ENCODE measurements around the gene UBE2H.
A peak's percentile ranks its signal among the peaks of the same experiment; 100 is the strongest.

Gene UBE2H

GRCh38 chr7:129940329-129940728 lies 12.4 kb downstream of the UBE2H start:
- no peak overlapping the region for H3K27ac ChIP-seq
- TF ChIP-seq CTCF (conservative IDR thresholded peaks at IDR 0.05) = no peak

GRCh38 chr7:129939881-129940280 lies 12.9 kb downstream of the UBE2H start:
- no peak overlapping the region for H3K27ac ChIP-seq
- no peak for TF ChIP-seq CTCF (conservative IDR thresholded peaks at IDR 0.05)

GRCh38 chr7:129933627-129934026 lies 19.1 kb downstream of the UBE2H start:
- TF ChIP-seq CTCF (conservative IDR thresholded peaks at IDR 0.05) = no peak

GRCh38 chr7:129926618-129927017 lies 26.1 kb downstream of the UBE2H start:
- no peak for TF ChIP-seq CTCF (conservative IDR thresholded peaks at IDR 0.05)

More at GRCh38 chr7:129933627-129934026, 19.1 kb downstream of the UBE2H start:
- no peak overlapping the region for H3K27ac ChIP-seq

GRCh38 chr7:129925416-129926002 lies 27.3 kb downstream of the UBE2H start:
- TF ChIP-seq CTCF (conservative IDR thresholded peaks at IDR 0.05) = no peak
- no peak overlapping the region for H3K27ac ChIP-seq

More at GRCh38 chr7:129926618-129927017, 26.1 kb downstream of the UBE2H start:
- H3K27ac ChIP-seq = no peak overlapping the region

- no peak for TF ChIP-seq CTCF (conservative IDR thresholded peaks at IDR 0.05)
- H3K27ac ChIP-seq = no peak overlapping the region
These were observed 28.2 kb downstream of the UBE2H start for GRCh38 chr7:129924602-129925001.

- peak overlapping the region; percentile 0; the same call in 1 of the 2 replicates for H3K27ac ChIP-seq
- TF ChIP-seq CTCF (conservative IDR thresholded peaks at IDR 0.05) = no peak
These were observed 29.1 kb downstream of the UBE2H start for GRCh38 chr7:129923709-129924108.

Measured in VCaP (cell line).